HG02642 (cell line): ENCODE results near the gene MCTP2.
"Not testable (repeated sequence)": the region's sequence is repeated elsewhere in the genome, so short reads cannot be mapped to it uniquely, and the experiment has no call there.

Experiments used
- ATAC-seq: cut with Tn5 transposase; IDR thresholded peaks from one replicate; pipeline ENCODE4 v1.9.1; 2021; ENCODE audit warnings: mild to moderate bottlenecking; ENCODE audit not compliant: unreplicated experiment, poor library complexity

The MCTP2 gene

GRCh38 chr15:94235041-94235440, 3.7 kb downstream of the MCTP2 start:
- no peak for ATAC-seq

GRCh38 chr15:94235646-94236045, 4.3 kb downstream of the MCTP2 start:
- ATAC-seq = no peak

- no peak for ATAC-seq
These were observed 5.2 kb downstream of the MCTP2 start for GRCh38 chr15:94236608-94237007.

- ATAC-seq = no peak
These were observed 6.5 kb downstream of the MCTP2 start for GRCh38 chr15:94237903-94238302.

- peak; percentile 74 for ATAC-seq
These were observed 7.3 kb downstream of the MCTP2 start for GRCh38 chr15:94238539-94239118.

GRCh38 chr15:94239474-94239873, 8.1 kb downstream of the MCTP2 start:
- no peak for ATAC-seq

- no peak for ATAC-seq
These were observed 9.1 kb downstream of the MCTP2 start for GRCh38 chr15:94240480-94240879.

GRCh38 chr15:94242257-94242656, 10.9 kb downstream of the MCTP2 start:
- no peak for ATAC-seq

GRCh38 chr15:94243003-94243402, 11.6 kb downstream of the MCTP2 start:
- ATAC-seq = not testable (repeated sequence)

GRCh38 chr15:94243418-94243817, 12.1 kb downstream of the MCTP2 start:
- no peak for ATAC-seq

GRCh38 chr15:94246016-94246415, 14.7 kb downstream of the MCTP2 start:
- ATAC-seq = peak; percentile 47

- ATAC-seq = no peak
These were observed 16.7 kb downstream of the MCTP2 start for GRCh38 chr15:94247789-94248638.

- no peak for ATAC-seq
These were observed 19.4 kb downstream of the MCTP2 start for GRCh38 chr15:94250801-94251200.

GRCh38 chr15:94252223-94252766, 20.9 kb downstream of the MCTP2 start:
- ATAC-seq = no peak

- ATAC-seq = no peak
These were observed 21.6 kb downstream of the MCTP2 start for GRCh38 chr15:94252906-94253491.

GRCh38 chr15:94253742-94254141, 22.4 kb downstream of the MCTP2 start:
- ATAC-seq = peak; percentile 43

- ATAC-seq = no peak
These were observed 24.2 kb downstream of the MCTP2 start for GRCh38 chr15:94255540-94255939.

- ATAC-seq = no peak
These were observed 25.1 kb downstream of the MCTP2 start for GRCh38 chr15:94256511-94256910.

GRCh38 chr15:94257776-94258175, 26.4 kb downstream of the MCTP2 start:
- peak; percentile 1 for ATAC-seq

- ATAC-seq = peak; percentile 65
These were observed 26.9 kb downstream of the MCTP2 start for GRCh38 chr15:94258246-94258645.

- no peak for ATAC-seq
These were observed 27.9 kb downstream of the MCTP2 start for GRCh38 chr15:94259121-94259751.
